GM23248 (cell line): ENCODE results near the gene SEPTIN2.

ENCODE experiments used
- EZH2 ChIP-seq: fragments of 200-600 bp; sonication (generic); IDR thresholded peaks from 2 replicates; pipeline ENCODE4 v1.6.1; 2018; ENCODE audit warnings: antibody characterized with exemption, mild to moderate bottlenecking; ENCODE audit not compliant: insufficient read depth, poor library complexity, severe bottlenecking
- EZH2phosphoT487 ChIP-seq: fragments of 200-600 bp; sonication (generic); IDR thresholded peaks from 2 replicates; pipeline ENCODE4 v1.6.1; 2018; ENCODE audit warnings: antibody characterized with exemption, moderate library complexity, mild to moderate bottlenecking, low read depth; ENCODE audit not compliant: insufficient read depth

- no peak for TF ChIP-seq EZH2
- no peak for TF ChIP-seq EZH2phosphoT487
Observed at GRCh38 chr2:241289053-241289452, 26.7 kb upstream of the SEPTIN2 start.
